GM23248 (cell line): ENCODE results near the gene FBXW7.

Experiments
- EZH2 ChIP-seq: fragments of 200-600 bp; sonication (generic); IDR thresholded peaks from 2 replicates; pipeline ENCODE4 v1.6.1; 2018; ENCODE audit warnings: antibody characterized with exemption, mild to moderate bottlenecking; ENCODE audit not compliant: insufficient read depth, poor library complexity, severe bottlenecking
- EZH2phosphoT487 ChIP-seq: fragments of 200-600 bp; sonication (generic); IDR thresholded peaks from 2 replicates; pipeline ENCODE4 v1.6.1; 2018; ENCODE audit warnings: antibody characterized with exemption, moderate library complexity, mild to moderate bottlenecking, low read depth; ENCODE audit not compliant: insufficient read depth

DNA sequence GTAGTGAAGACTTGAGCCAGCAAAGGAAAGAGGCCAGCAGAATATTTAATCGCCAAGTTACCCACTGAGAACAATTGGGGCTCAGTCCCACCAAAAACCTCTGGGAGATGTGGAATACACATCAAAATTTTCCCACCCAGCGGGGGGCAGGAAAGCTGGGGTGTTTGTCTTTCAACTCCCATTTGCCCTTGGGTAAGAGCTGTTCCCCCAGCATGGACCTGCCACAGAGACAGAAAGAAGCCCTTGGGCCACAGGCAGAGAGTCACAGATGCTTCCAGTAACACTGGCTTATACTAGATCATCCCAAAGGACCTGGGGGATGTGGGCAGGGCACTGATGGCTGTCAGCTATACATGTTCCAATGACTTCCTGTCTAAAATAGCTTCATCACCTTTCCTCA, 18.9 kb upstream of the FBXW7 start:
- TF ChIP-seq EZH2: no peak
- no peak for TF ChIP-seq EZH2phosphoT487
